K562 (cell line): ENCODE results near the gene CARMIL1. TPM values are rescaled to one million over a fixed set of nuclear protein-coding genes. Genes with fewer than 3 reads are reported as not detected.
A peak's percentile ranks its signal among the peaks of the same experiment; 100 is the strongest.

ENCODE experiments used
- BHLHE40 ChIP-seq: IDR thresholded peaks from 2 replicates; pipeline ENCODE4 v1.6.1; 2011; ENCODE audit warnings: low read length, improper control_type of control experiment
- CREB3 ChIP-seq: fragments of 450-650 bp; conservative IDR thresholded peaks from 2 replicates; pipeline ENCODE4 v1.6.1; 2016; ENCODE audit warnings: missing genetic modification characterization, low read depth, mild to moderate bottlenecking, missing compliant biosample characterization, moderate library complexity
- DACH1 ChIP-seq: fragments of 450-650 bp; IDR thresholded peaks from 2 replicates; pipeline ENCODE4 v1.6.1; 2018; ENCODE audit not compliant: partially characterized antibody
- E2F3 ChIP-seq: fragments of 250-450 bp; sonication (Bioruptor Pico); IDR thresholded peaks from 2 replicates; pipeline ENCODE4 v1.4.0; 2020; ENCODE audit warnings: mild to moderate bottlenecking
- GABPA ChIP-seq: fragments of 200-800 bp; sonication (Bioruptor generic); conservative IDR thresholded peaks from 2 replicates; pipeline ENCODE4 v1.6.1; 2016; ENCODE audit warnings: low read depth, missing genetic modification characterization, missing compliant biosample characterization
- SRF ChIP-seq, 2 experiments: fragments of 250-450, 450-650 bp in 1 of 2; sonication (Bioruptor Pico) in 1 of 2; sonication (generic) in 1 of 2; formaldehyde crosslinking; IDR thresholded peaks; 2 replicates each; pipeline versions ENCODE4 v1.5.0 to v1.5.1; 2020 to 2022; ENCODE audit warnings: mild to moderate bottlenecking in 1 of 2, missing genetic modification reagents in 1 of 2
- TAF15 ChIP-seq: fragments of 200-400 bp; formaldehyde crosslinking; IDR thresholded peaks from 2 replicates; pipeline ENCODE4 v1.6.1; 2017; ENCODE audit warnings: mild to moderate bottlenecking, low read depth, low read length, moderate library complexity
- ZNF696 ChIP-seq: fragments of 250-450 bp; sonication (Bioruptor Pico); conservative IDR thresholded peaks from 2 replicates; pipeline ENCODE4 v1.4.0; 2020; ENCODE audit warnings: mild to moderate bottlenecking, moderate library complexity
- polyA plus RNA-seq, 8 experiments: library from polyadenylated mRNA; depleted of rRNA in 4 of 8; stranded (reverse) in 5 of 8; unstranded in 3 of 8; fragments of >200 nt; fragmentation: Nextera tagmentation in 2 of 8; fragmentation: Illumina TruSeq in 1 of 8; extraction: Ambion mirVana in 2 of 8; extraction: Trizol in 1 of 8; gene quantifications; 2 replicates each; pipeline versions ENCODE4 v1.2.1 to v1.2.3, GENCODE V29; 2011 to 2014; ENCODE audit warnings: inconsistent platforms in 1 of 8, missing spikeins in 1 of 8
- total RNA-seq, 7 experiments: library from RNA; depleted of rRNA in 6 of 7; stranded (reverse); fragments of >200 nt in 6 of 7; fragmentation: Illumina TruSeq in 2 of 7; extraction: Trizol in 2 of 7; gene quantifications; 2 replicates each; pipeline versions ENCODE4 v1.2.1 to v1.2.3, GENCODE V29; 2011 to 2021; ENCODE audit warnings: low replicate concordance in 1 of 7
- TF ChIP-seq, protein P1 (sequence below), 2 experiments: fragments of 450-650 bp; formaldehyde crosslinking in 1 of 2; IDR thresholded peaks; 2 replicates each; pipeline versions ENCODE4 v1.4.0 to v1.6.1; 2014 to 2020; ENCODE audit warnings: mild to moderate bottlenecking in 2 of 2, borderline replicate concordance in 1 of 2, low read depth in 1 of 2
- TF ChIP-seq, protein P2 (sequence below): fragments of 250-450 bp; sonication (Bioruptor Pico); IDR thresholded peaks from 2 replicates; pipeline ENCODE4 v1.6.1; 2021; ENCODE audit warnings: mild to moderate bottlenecking
- TF ChIP-seq, protein P3 (sequence below): fragments of 200-800 bp; sonication (Bioruptor generic); IDR thresholded peaks from 2 replicates; pipeline ENCODE4 v1.6.1; 2016; ENCODE audit warnings: missing genetic modification characterization, missing compliant biosample characterization

Gene CARMIL1
- total and polyA plus RNA-seq, 9 of the 15 experiments (the other 6 are each of a cell fraction or from before 2014, with no cell fraction given): 0.04 to 0.32 (median 0.10) TPM; not detected in 1

DNA sequence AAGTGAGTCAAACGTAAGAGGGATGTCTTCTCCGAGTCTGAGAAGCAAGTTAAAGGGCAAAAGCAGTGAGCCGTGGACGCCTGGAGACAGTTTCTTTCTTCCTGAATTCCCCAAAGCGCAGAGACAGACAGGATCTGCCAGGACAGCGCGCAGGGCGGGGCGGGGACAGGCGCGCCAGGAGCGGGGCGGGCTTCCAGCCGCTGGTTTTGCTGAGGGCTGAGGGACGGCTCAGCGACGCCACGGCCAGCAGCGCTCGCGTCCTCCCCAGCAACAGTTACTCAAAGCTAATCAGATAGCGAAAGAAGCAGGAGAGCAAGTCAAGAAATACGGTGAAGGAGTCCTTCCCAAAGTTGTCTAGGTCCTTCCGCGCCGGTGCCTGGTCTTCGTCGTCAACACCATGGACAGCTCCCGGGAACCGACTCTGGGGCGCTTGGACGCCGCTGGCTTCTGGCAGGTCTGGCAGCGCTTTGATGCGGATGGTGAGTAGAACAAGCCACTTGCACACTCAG, 372.9 kb downstream of the CARMIL1 start, which contains the start of gene SCGN (continued):
- TF ChIP-seq, protein P1, sequence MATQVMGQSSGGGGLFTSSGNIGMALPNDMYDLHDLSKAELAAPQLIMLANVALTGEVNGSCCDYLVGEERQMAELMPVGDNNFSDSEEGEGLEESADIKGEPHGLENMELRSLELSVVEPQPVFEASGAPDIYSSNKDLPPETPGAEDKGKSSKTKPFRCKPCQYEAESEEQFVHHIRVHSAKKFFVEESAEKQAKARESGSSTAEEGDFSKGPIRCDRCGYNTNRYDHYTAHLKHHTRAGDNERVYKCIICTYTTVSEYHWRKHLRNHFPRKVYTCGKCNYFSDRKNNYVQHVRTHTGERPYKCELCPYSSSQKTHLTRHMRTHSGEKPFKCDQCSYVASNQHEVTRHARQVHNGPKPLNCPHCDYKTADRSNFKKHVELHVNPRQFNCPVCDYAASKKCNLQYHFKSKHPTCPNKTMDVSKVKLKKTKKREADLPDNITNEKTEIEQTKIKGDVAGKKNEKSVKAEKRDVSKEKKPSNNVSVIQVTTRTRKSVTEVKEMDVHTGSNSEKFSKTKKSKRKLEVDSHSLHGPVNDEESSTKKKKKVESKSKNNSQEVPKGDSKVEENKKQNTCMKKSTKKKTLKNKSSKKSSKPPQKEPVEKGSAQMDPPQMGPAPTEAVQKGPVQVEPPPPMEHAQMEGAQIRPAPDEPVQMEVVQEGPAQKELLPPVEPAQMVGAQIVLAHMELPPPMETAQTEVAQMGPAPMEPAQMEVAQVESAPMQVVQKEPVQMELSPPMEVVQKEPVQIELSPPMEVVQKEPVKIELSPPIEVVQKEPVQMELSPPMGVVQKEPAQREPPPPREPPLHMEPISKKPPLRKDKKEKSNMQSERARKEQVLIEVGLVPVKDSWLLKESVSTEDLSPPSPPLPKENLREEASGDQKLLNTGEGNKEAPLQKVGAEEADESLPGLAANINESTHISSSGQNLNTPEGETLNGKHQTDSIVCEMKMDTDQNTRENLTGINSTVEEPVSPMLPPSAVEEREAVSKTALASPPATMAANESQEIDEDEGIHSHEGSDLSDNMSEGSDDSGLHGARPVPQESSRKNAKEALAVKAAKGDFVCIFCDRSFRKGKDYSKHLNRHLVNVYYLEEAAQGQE (IDR thresholded peaks at IDR 0.05; ENCODE audit: borderline replicate concordance): peak; percentile 99
- TF ChIP-seq, protein P1 (CRISPR knock-in tag; IDR thresholded peaks at IDR 0.05; ENCODE audit: low read depth): peak; percentile 99
- TF ChIP-seq, protein P2, sequence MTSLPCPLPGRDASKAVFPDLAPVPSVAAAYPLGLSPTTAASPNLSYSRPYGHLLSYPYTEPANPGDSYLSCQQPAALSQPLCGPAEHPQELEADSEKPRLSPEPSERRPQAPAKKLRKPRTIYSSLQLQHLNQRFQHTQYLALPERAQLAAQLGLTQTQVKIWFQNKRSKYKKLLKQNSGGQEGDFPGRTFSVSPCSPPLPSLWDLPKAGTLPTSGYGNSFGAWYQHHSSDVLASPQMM (CRISPR knock-in tag): no peak
- TF ChIP-seq, protein P3, sequence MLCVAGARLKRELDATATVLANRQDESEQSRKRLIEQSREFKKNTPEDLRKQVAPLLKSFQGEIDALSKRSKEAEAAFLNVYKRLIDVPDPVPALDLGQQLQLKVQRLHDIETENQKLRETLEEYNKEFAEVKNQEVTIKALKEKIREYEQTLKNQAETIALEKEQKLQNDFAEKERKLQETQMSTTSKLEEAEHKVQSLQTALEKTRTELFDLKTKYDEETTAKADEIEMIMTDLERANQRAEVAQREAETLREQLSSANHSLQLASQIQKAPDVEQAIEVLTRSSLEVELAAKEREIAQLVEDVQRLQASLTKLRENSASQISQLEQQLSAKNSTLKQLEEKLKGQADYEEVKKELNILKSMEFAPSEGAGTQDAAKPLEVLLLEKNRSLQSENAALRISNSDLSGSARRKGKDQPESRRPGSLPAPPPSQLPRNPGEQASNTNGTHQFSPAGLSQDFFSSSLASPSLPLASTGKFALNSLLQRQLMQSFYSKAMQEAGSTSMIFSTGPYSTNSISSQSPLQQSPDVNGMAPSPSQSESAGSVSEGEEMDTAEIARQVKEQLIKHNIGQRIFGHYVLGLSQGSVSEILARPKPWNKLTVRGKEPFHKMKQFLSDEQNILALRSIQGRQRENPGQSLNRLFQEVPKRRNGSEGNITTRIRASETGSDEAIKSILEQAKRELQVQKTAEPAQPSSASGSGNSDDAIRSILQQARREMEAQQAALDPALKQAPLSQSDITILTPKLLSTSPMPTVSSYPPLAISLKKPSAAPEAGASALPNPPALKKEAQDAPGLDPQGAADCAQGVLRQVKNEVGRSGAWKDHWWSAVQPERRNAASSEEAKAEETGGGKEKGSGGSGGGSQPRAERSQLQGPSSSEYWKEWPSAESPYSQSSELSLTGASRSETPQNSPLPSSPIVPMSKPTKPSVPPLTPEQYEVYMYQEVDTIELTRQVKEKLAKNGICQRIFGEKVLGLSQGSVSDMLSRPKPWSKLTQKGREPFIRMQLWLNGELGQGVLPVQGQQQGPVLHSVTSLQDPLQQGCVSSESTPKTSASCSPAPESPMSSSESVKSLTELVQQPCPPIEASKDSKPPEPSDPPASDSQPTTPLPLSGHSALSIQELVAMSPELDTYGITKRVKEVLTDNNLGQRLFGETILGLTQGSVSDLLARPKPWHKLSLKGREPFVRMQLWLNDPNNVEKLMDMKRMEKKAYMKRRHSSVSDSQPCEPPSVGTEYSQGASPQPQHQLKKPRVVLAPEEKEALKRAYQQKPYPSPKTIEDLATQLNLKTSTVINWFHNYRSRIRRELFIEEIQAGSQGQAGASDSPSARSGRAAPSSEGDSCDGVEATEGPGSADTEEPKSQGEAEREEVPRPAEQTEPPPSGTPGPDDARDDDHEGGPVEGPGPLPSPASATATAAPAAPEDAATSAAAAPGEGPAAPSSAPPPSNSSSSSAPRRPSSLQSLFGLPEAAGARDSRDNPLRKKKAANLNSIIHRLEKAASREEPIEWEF (CRISPR knock-in tag): no peak
- TF ChIP-seq BHLHE40: no peak
- TF ChIP-seq GABPA: no peak
- TF ChIP-seq TAF15: no peak
- TF ChIP-seq ZNF696: no peak
- TF ChIP-seq CREB3 (tag): 0 out of 2 replicates have a peak, but pooled peaks have one; percentile 32
- 0 out of 2 replicates have a peak, but pooled peaks have one; percentile 11 for TF ChIP-seq E2F3 (CRISPR knock-in tag)
- no peak for TF ChIP-seq DACH1
- TF ChIP-seq SRF (CRISPR knock-in tag; IDR thresholded peaks at IDR 0.05): peak in 1 of 2 experiments; percentile 53; a peak in 1 of 4 replicates
